ENCODE results near the gene EXOC3L2.
A peak's percentile ranks its signal among the peaks of the same experiment; 100 is the strongest.

Gene EXOC3L2

GRCh38 chr19:45218911-45219743, 26.1 kb downstream of the EXOC3L2 start:
- no peak for DNase-seq (ENCODE audit: low spot score)

- no peak for DNase-seq (ENCODE audit: low spot score)
Observed at GRCh38 chr19:45218426-45218825, 26.8 kb downstream of the EXOC3L2 start.

- no peak for DNase-seq (ENCODE audit: low spot score)
Observed at GRCh38 chr19:45217957-45218334, 27.3 kb downstream of the EXOC3L2 start.

GRCh38 chr19:45217193-45217956, 27.8 kb downstream of the EXOC3L2 start:
- DNase-seq (ENCODE audit: low spot score) = no peak

GRCh38 chr19:45216667-45217066, 28.5 kb downstream of the EXOC3L2 start:
- DNase-seq (ENCODE audit: low spot score) = no peak

- no peak for DNase-seq (ENCODE audit: low spot score)
Observed at GRCh38 chr19:45215391-45216191, 29.6 kb downstream of the EXOC3L2 start.

- no peak for DNase-seq (ENCODE audit: low spot score)
Observed at GRCh38 chr19:45213031-45213430, 32.2 kb downstream of the EXOC3L2 start.

GRCh38 chr19:45211751-45212381, 33.3 kb downstream of the EXOC3L2 start:
- no peak for DNase-seq (ENCODE audit: low spot score)

- no peak for DNase-seq (ENCODE audit: low spot score)
Observed at GRCh38 chr19:45206328-45206727, 38.9 kb downstream of the EXOC3L2 start.

- DNase-seq (ENCODE audit: low spot score) = no peak
Observed at GRCh38 chr19:45205810-45206209, 39.4 kb downstream of the EXOC3L2 start.

- no peak for DNase-seq (ENCODE audit: low spot score)
Observed at GRCh38 chr19:45202637-45203036, 42.6 kb downstream of the EXOC3L2 start.

GRCh38 chr19:45200568-45200967, 44.6 kb downstream of the EXOC3L2 start:
- no peak for DNase-seq (ENCODE audit: low spot score)

- no peak for DNase-seq (ENCODE audit: low spot score)
Observed at GRCh38 chr19:45195764-45196163, 49.4 kb downstream of the EXOC3L2 start.

GRCh38 chr19:45191375-45191774, 53.8 kb downstream of the EXOC3L2 start:
- no peak for DNase-seq (ENCODE audit: low spot score)

GRCh38 chr19:45189971-45190370, 55.2 kb downstream of the EXOC3L2 start:
- no peak for DNase-seq (ENCODE audit: low spot score)

GRCh38 chr19:45187421-45188100, 57.6 kb downstream of the EXOC3L2 start:
- DNase-seq (ENCODE audit: low spot score) = peak; percentile 31

- no peak for DNase-seq (ENCODE audit: low spot score)
Observed at GRCh38 chr19:45186509-45187334, 58.5 kb downstream of the EXOC3L2 start.

GRCh38 chr19:45184115-45184514, 61.1 kb downstream of the EXOC3L2 start:
- no peak for DNase-seq (ENCODE audit: low spot score)

- DNase-seq (ENCODE audit: low spot score) = no peak
Observed at GRCh38 chr19:45182758-45183157, 62.4 kb downstream of the EXOC3L2 start.

- DNase-seq (ENCODE audit: low spot score) = no peak
Observed at GRCh38 chr19:45180936-45181335, 64.3 kb downstream of the EXOC3L2 start.
